K562 (cell line): ENCODE measurements around the gene SOWAHD.

Experiments
- SP1 ChIP-seq: sonication (generic); formaldehyde crosslinking; IDR thresholded peaks from 2 replicates; pipeline ENCODE4 v1.8.1; 2022; ENCODE audit warnings: mild to moderate bottlenecking, missing genetic modification reagents
- ZNF239 ChIP-seq: fragments of 250-450 bp; sonication (Bioruptor Pico); IDR thresholded peaks from 2 replicates; pipeline ENCODE4 v1.4.0; 2020; ENCODE audit warnings: mild to moderate bottlenecking
- TF ChIP-seq, protein P1 (sequence below): sonication (generic); formaldehyde crosslinking; IDR thresholded peaks from 2 replicates; pipeline ENCODE4 v1.9.0; 2022; ENCODE audit warnings: mild to moderate bottlenecking, missing genetic modification reagents

DNA sequence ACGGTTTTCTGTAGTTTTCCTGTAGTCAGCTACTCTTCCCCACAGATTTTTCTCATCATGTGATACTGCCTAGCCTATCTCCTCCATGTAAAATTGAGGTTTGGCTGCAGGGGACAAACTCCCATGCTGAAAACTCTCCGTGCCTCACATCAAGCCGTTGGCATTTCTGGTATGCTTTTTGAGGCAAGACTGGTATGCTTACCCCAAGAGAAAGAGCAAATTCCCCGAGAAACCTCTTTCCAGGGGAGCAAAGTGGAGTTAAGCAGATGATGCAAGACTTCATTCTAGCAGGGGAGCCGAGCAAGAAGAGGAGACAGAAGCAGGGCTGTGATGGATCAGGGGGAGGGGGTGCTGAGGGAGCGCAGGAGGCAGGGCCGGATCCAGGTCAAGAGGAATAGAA is 4.8 kb downstream of the SOWAHD start:
- TF ChIP-seq, protein P1, sequence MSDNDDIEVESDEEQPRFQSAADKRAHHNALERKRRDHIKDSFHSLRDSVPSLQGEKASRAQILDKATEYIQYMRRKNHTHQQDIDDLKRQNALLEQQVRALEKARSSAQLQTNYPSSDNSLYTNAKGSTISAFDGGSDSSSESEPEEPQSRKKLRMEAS: no peak
- TF ChIP-seq ZNF239 (CRISPR knock-in tag) (no peak), SP1 (no peak)
